ENCODE data around the gene TEKT5. TPM values are rescaled to one million over a fixed set of nuclear protein-coding genes. Genes with fewer than 3 reads are reported as not detected.

The TEKT5 gene
- total RNA-seq, 2 donors from 2014 or later = 0.36 to 3.9 TPM

- Histone ChIP-seq H3K4me1 (replicated peaks) (no peaks in the 10 kb centered on the region), H3K4me3 (no peak overlapping the region), H3K9me3 (no peaks in the 10 kb centered on the region), H3K27ac (no peak overlapping the region), H3K27me3 (replicated peaks; ENCODE audit: insufficient read depth) (no peaks in the 10 kb centered on the region), H3K36me3 (no peaks in the 10 kb centered on the region)
- WGBS = 44% methylated on average over 10 of the region's 10 CpGs
- DNase-seq (ENCODE audit: low spot score) = peak; percentile 19
- intact Hi-C loops (cut with DNase I) = no loop called here
- TF ChIP-seq POLR2A (IDR thresholded peaks at IDR 0.05) = no peak
These were observed 6.4 kb downstream of the TEKT5 start for GRCh38 chr16:10688291-10688690.

- Histone ChIP-seq H3K9me3 (no peaks in the 10 kb centered on the region), H3K4me1 (replicated peaks) (no peaks in the 10 kb centered on the region), H3K36me3 (no peaks in the 10 kb centered on the region), H3K27ac (no peak overlapping the region), H3K4me3 (no peak overlapping the region), H3K27me3 (replicated peaks; ENCODE audit: insufficient read depth) (no peaks in the 10 kb centered on the region)
- WGBS = 79% methylated on average over 7 of the region's 7 CpGs
- TF ChIP-seq POLR2AphosphoS5 (IDR thresholded peaks at IDR 0.05) (no peak), CTCF (IDR thresholded peaks at IDR 0.05) (no peak), POLR2A (IDR thresholded peaks at IDR 0.05) (no peak)
- no peak for DNase-seq (ENCODE audit: low spot score)
- intact Hi-C loops (cut with DNase I) = no loop called here
These were observed 9.0 kb downstream of the TEKT5 start for GRCh38 chr16:10685709-10686108.

GRCh38 chr16:10684511-10685151, 10.1 kb downstream of the TEKT5 start:
- no peak overlapping the region for H3K4me3 ChIP-seq
- no peaks in the 10 kb centered on the region for H3K9me3 ChIP-seq
- no peak overlapping the region for H3K27ac ChIP-seq
- H3K4me1 ChIP-seq (replicated peaks) = no peaks in the 10 kb centered on the region
- no peaks in the 10 kb centered on the region for H3K27me3 ChIP-seq (replicated peaks; ENCODE audit: insufficient read depth)
- intact Hi-C loops (cut with DNase I) = no loop called here
- 63% methylated on average over 13 of the region's 14 CpGs for WGBS
- no peak for DNase-seq (ENCODE audit: low spot score)
- no peak for TF ChIP-seq CTCF (IDR thresholded peaks at IDR 0.05)
- TF ChIP-seq POLR2AphosphoS5 (IDR thresholded peaks at IDR 0.05) = no peak
- TF ChIP-seq POLR2A (IDR thresholded peaks at IDR 0.05) = no peak
- no peaks in the 10 kb centered on the region for H3K36me3 ChIP-seq

- TF ChIP-seq POLR2A (IDR thresholded peaks at IDR 0.05) (no peak), POLR2AphosphoS5 (IDR thresholded peaks at IDR 0.05) (no peak), CTCF (IDR thresholded peaks at IDR 0.05) (no peak)
- 52% methylated on average over 8 of the region's 8 CpGs for WGBS
- DNase-seq (ENCODE audit: low spot score) = no peak
These were observed 11.6 kb downstream of the TEKT5 start for GRCh38 chr16:10683170-10683569.

GRCh38 chr16:10682604-10683003, 12.1 kb downstream of the TEKT5 start:
- intact Hi-C loops (cut with DNase I) = no loop called here
- no peaks in the 10 kb centered on the region for H3K9me3 ChIP-seq
- H3K27me3 ChIP-seq (replicated peaks; ENCODE audit: insufficient read depth) = no peaks in the 10 kb centered on the region
- DNase-seq (ENCODE audit: low spot score) = no peak
- 97% methylated on average over 7 of the region's 7 CpGs for WGBS
- no peaks in the 10 kb centered on the region for H3K36me3 ChIP-seq
- no peaks in the 10 kb centered on the region for H3K4me1 ChIP-seq (replicated peaks)
- no peak overlapping the region for H3K27ac ChIP-seq
- TF ChIP-seq POLR2AphosphoS5 (IDR thresholded peaks at IDR 0.05) (no peak), CTCF (IDR thresholded peaks at IDR 0.05) (no peak), POLR2A (IDR thresholded peaks at IDR 0.05) (no peak)
- no peak overlapping the region for H3K4me3 ChIP-seq

More at GRCh38 chr16:10683170-10683569, 11.6 kb downstream of the TEKT5 start:
- Histone ChIP-seq H3K27ac (no peak overlapping the region), H3K4me3 (no peak overlapping the region), H3K9me3 (no peaks in the 10 kb centered on the region), H3K27me3 (replicated peaks; ENCODE audit: insufficient read depth) (no peaks in the 10 kb centered on the region), H3K36me3 (no peaks in the 10 kb centered on the region), H3K4me1 (replicated peaks) (no peaks in the 10 kb centered on the region)
- intact Hi-C loops (cut with DNase I) = no loop called here
